CD4-positive, alpha-beta memory T cell (primary cell): ENCODE results near the gene RWDD1. TPM values are rescaled to one million over a fixed set of nuclear protein-coding genes. Genes with fewer than 3 reads are reported as not detected.

Source experiments
- CTCF ChIA-PET: fragments of 350-600 bp; sonication (Branson Sonifier 250); formaldehyde crosslinking; loops from one replicate; lab custom pipeline; 2021; ENCODE audit warnings: inconsistent platforms; ENCODE audit not compliant: partially characterized antibody; lab: Charles Lee
- POLR2A ChIA-PET: fragments of 350-600 bp; sonication (Branson Sonifier 250); formaldehyde crosslinking; loops from one replicate; lab custom pipeline; 2021; ENCODE audit not compliant: partially characterized antibody; lab: Charles Lee
- DNase-seq, 5 donors: peaks; one replicate each; pipeline versions ENCODE4 v3.0.0 to v3.0.0-alpha.2; 2020 to 2022; ENCODE audit warnings: mixed read lengths in 1 of 5
- H3K27ac ChIP-seq: one replicate; pipeline ENCODE4 v1.7.0; 2013; ENCODE audit warnings: low read depth, low read length
- H3K27me3 ChIP-seq: 2 replicates; pipeline ENCODE4 v1.7.0; 2013; ENCODE audit warnings: mild to moderate bottlenecking, low read length, moderate library complexity; ENCODE audit not compliant: insufficient read depth
- H3K36me3 ChIP-seq: 2 replicates; pipeline ENCODE4 v1.7.0; 2013; ENCODE audit warnings: mild to moderate bottlenecking, low read length, moderate library complexity; ENCODE audit not compliant: insufficient read depth
- H3K4me1 ChIP-seq: 2 replicates; pipeline ENCODE4 v1.7.0; 2013; ENCODE audit warnings: mild to moderate bottlenecking, low read length, moderate library complexity; ENCODE audit not compliant: insufficient read depth
- H3K4me3 ChIP-seq, 2 donors: one replicate each; pipeline ENCODE4 v1.7.0; 2013; ENCODE audit warnings: low read length in 2 of 2, mild to moderate bottlenecking in 1 of 2
- H3K9me3 ChIP-seq, 2 donors: one replicate each; pipeline ENCODE4 v1.7.0; 2013; ENCODE audit warnings: low read length in 2 of 2, control low read depth in 1 of 2; ENCODE audit not compliant: control insufficient read depth in 1 of 2
- H3K27ac Mint-ChIP-seq, 7 donors: one replicate each; pipeline ENCODE4 v1.8.0; 2020 to 2021; ENCODE audit warnings: mixed read lengths in 7 of 7, mild to moderate bottlenecking in 6 of 7, inconsistent platforms in 3 of 7, moderate library complexity in 3 of 7
- H3K27me3 Mint-ChIP-seq, 2 donors: one replicate each; pipeline ENCODE4 v1.8.0; 2020 to 2021; ENCODE audit warnings: mixed read lengths in 2 of 2
- H3K36me3 Mint-ChIP-seq, 2 donors: one replicate each; pipeline ENCODE4 v1.8.0; 2020 to 2021; ENCODE audit warnings: mixed read lengths in 2 of 2, inconsistent platforms in 1 of 2, mild to moderate bottlenecking in 1 of 2
- H3K4me1 Mint-ChIP-seq, 4 donors: one replicate each; pipeline ENCODE4 v1.8.0; 2020 to 2021; ENCODE audit warnings: mixed read lengths in 4 of 4, mild to moderate bottlenecking in 1 of 4
- H3K4me3 Mint-ChIP-seq, 8 donors: one replicate each; pipeline ENCODE4 v1.8.0; 2020 to 2021; ENCODE audit warnings: mixed read lengths in 8 of 8, mild to moderate bottlenecking in 7 of 8, moderate library complexity in 6 of 8, inconsistent platforms in 3 of 8
- H3K9me3 Mint-ChIP-seq, 8 donors: one replicate each; pipeline ENCODE4 v1.8.0; 2020 to 2021; ENCODE audit warnings: mixed read lengths in 8 of 8, mild to moderate bottlenecking in 5 of 8, inconsistent platforms in 3 of 8, moderate library complexity in 1 of 8
- intact Hi-C: fragments of 100-400 bp; cut with micrococcal nuclease; formaldehyde crosslinking; loops from one replicate; pipeline ENCODE4 v1.15.1; 2023
- polyA plus RNA-seq, 2 donors: library from polyadenylated mRNA; unstranded; fragments of 300-500 nt; fragmentation: Illumina TruSeq; gene quantifications; one replicate each; pipeline ENCODE4 v1.2.3, GENCODE V29; 2021
- total RNA-seq, 2 experiments: library from RNA; stranded (reverse); gene quantifications; one replicate each; pipeline ENCODE4 v1.2.3, GENCODE V29; 2021

The RWDD1 gene
- total and polyA plus RNA-seq, 4 experiments from 2014 or later: 32.6 to 79.0 (median 53.2) TPM

- Mint-ChIP-seq H3K36me3 (no peaks in the 10 kb centered on the region), H3K27ac (no peak overlapping the region), H3K9me3 (no peaks in the 10 kb centered on the region), H3K4me1 (no peaks in the 10 kb centered on the region), H3K27me3 (no peaks in the 10 kb centered on the region), H3K4me3 (no peak overlapping the region)
- CTCF ChIA-PET: interaction anchor here (0.9 to 1.2 kb wide), 2 partner anchors 63 to 334 kb away, joined by 3 read pairs; no protein-coding TSS in a partner anchor
- no peaks in the 10 kb centered on the region for H3K9me3 ChIP-seq
- no peaks in the 10 kb centered on the region for H3K36me3 ChIP-seq
- intact Hi-C loops: no loop called here
- no peaks in the 10 kb centered on the region for H3K27me3 ChIP-seq
- H3K27ac ChIP-seq: no peak overlapping the region
- no peak overlapping the region for H3K4me3 ChIP-seq
- POLR2A ChIA-PET: no interaction called here
- no peak for DNase-seq
- H3K4me1 ChIP-seq: no peaks in the 10 kb centered on the region
Observed at GRCh38 chr6:116624036-116624805, 52.9 kb downstream of the RWDD1 start.

- POLR2A ChIA-PET: no interaction called here
- Mint-ChIP-seq H3K4me3 (no peak overlapping the region), H3K36me3 (no peaks in the 10 kb centered on the region), H3K27me3 (no peaks in the 10 kb centered on the region), H3K27ac (peak overlapping the region in 1 of 7 donors; percentile 3), H3K9me3 (no peaks in the 10 kb centered on the region), H3K4me1 (no peaks in the 10 kb centered on the region)
- H3K4me3 ChIP-seq: no peak overlapping the region
- H3K9me3 ChIP-seq: no peaks in the 10 kb centered on the region
- DNase-seq: no peak
- no peak overlapping the region for H3K27ac ChIP-seq
- intact Hi-C loops: no loop called here
- no peaks in the 10 kb centered on the region for H3K36me3 ChIP-seq
- CTCF ChIA-PET: no interaction called here
- H3K4me1 ChIP-seq: no peaks in the 10 kb centered on the region
- H3K27me3 ChIP-seq: no peaks in the 10 kb centered on the region
Observed at GRCh38 chr6:116625872-116626271, 54.6 kb downstream of the RWDD1 start.

- Mint-ChIP-seq H3K27me3 (no peaks in the 10 kb centered on the region), H3K27ac (peak overlapping the region in 1 of 7 donors; percentile 30), H3K36me3 (peaks cover 10 to 11% of the 10 kb centered on the region in 2 donors), H3K9me3 (no peaks in the 10 kb centered on the region), H3K4me3 (no peak overlapping the region), H3K4me1 (peaks cover 0 to 1% (median 0%) of the 10 kb centered on the region in 4 donors)
- Histone ChIP-seq H3K9me3 (no peaks in the 10 kb centered on the region), H3K27me3 (no peaks in the 10 kb centered on the region), H3K4me3 (no peak overlapping the region), H3K4me1 (no peaks in the 10 kb centered on the region), H3K27ac (no peak overlapping the region), H3K36me3 (peaks cover 2% of the 10 kb centered on the region)
- DNase-seq: no peak
- CTCF ChIA-PET: interaction anchor here (1.1 kb wide), 1 partner anchor 15 kb away, joined by 4 read pairs; no protein-coding TSS in a partner anchor
- POLR2A ChIA-PET: no interaction called here
- intact Hi-C loops: no loop called here
Observed at GRCh38 chr6:116629563-116629981, 58.3 kb downstream of the RWDD1 start.

GRCh38 chr6:116631379-116631990 lies 60.2 kb downstream of the RWDD1 start:
- H3K36me3 ChIP-seq: peaks cover 4% of the 10 kb centered on the region
- H3K27ac ChIP-seq: no peak overlapping the region
- ChIA-PET CTCF (interaction anchor here (1.6 kb wide), 1 partner anchor 71 kb away, joined by 3 read pairs; no protein-coding TSS in a partner anchor), POLR2A (no interaction called here)
- H3K4me3 ChIP-seq: no peak overlapping the region
- no peak for DNase-seq
- no peaks in the 10 kb centered on the region for H3K27me3 Mint-ChIP-seq
- H3K9me3 ChIP-seq: no peaks in the 10 kb centered on the region
- H3K9me3 Mint-ChIP-seq: no peaks in the 10 kb centered on the region
- H3K27ac Mint-ChIP-seq: peak overlapping the region in 2 of 7 donors; percentile 34 to 36
- no peaks in the 10 kb centered on the region for H3K4me1 ChIP-seq
- intact Hi-C loops: no loop called here
- no peak overlapping the region for H3K4me3 Mint-ChIP-seq
- peaks cover 0 to 1% (median 0%) of the 10 kb centered on the region in 4 donors for H3K4me1 Mint-ChIP-seq
- H3K36me3 Mint-ChIP-seq: peaks cover 15 to 16% of the 10 kb centered on the region in 2 donors
- no peaks in the 10 kb centered on the region for H3K27me3 ChIP-seq

GRCh38 chr6:116633685-116634084 lies 62.4 kb downstream of the RWDD1 start:
- Mint-ChIP-seq H3K9me3 (no peaks in the 10 kb centered on the region), H3K27ac (peak overlapping the region in 1 of 7 donors; percentile 59), H3K36me3 (peaks cover 19 to 26% of the 10 kb centered on the region in 2 donors), H3K4me1 (peaks cover 0 to 3% (median 0%) of the 10 kb centered on the region in 4 donors), H3K27me3 (no peaks in the 10 kb centered on the region), H3K4me3 (no peak overlapping the region)
- Histone ChIP-seq H3K27ac (no peak overlapping the region), H3K4me3 (no peak overlapping the region), H3K4me1 (no peaks in the 10 kb centered on the region), H3K36me3 (peaks cover 4% of the 10 kb centered on the region), H3K9me3 (no peaks in the 10 kb centered on the region), H3K27me3 (no peaks in the 10 kb centered on the region)
- no peak for DNase-seq
- ChIA-PET POLR2A (no interaction called here), CTCF (interaction anchor here (0.9 kb wide), 1 partner anchor 11 kb away, joined by 3 read pairs; no protein-coding TSS in a partner anchor)
- intact Hi-C loops: no loop called here

Other genes with a start within 250 kb of the RWDD1 start
- gene DSE, start 200.6 kb upstream of the RWDD1 start, total RNA-seq: 1 to 10 TPM; 6.0 to 9.0 TPM
- 1 to 10 TPM; 1.9 to 5.7 TPM for gene DSE, start 200.6 kb upstream of the RWDD1 start, polyA plus RNA-seq
- gene CALHM6, start 110.1 kb upstream of the RWDD1 start, total RNA-seq: 1 to 10 TPM; 2.4 to 3.0 TPM
- 100 to 1,000 TPM in 1 of 2 donors, 10 to 100 TPM in 1; 24.4 to 116 TPM for gene CALHM6, start 110.1 kb upstream of the RWDD1 start, polyA plus RNA-seq
- gene CALHM5, start 59.9 kb upstream of the RWDD1 start, total RNA-seq: not detected
- gene CALHM5, start 59.9 kb upstream of the RWDD1 start, polyA plus RNA-seq: not detected
- not detected for gene TRAPPC3L, start 25.8 kb upstream of the RWDD1 start, total RNA-seq
- gene TRAPPC3L, start 25.8 kb upstream of the RWDD1 start, polyA plus RNA-seq: not detected
- gene CALHM4, start 17.8 kb upstream of the RWDD1 start, total RNA-seq: not detected
- gene CALHM4, start 17.8 kb upstream of the RWDD1 start, polyA plus RNA-seq: not detected
- under 1 TPM; 0.39 to 0.44 TPM for gene RSPH4A, start 45.0 kb downstream of the RWDD1 start, total RNA-seq
- not detected for gene RSPH4A, start 45.0 kb downstream of the RWDD1 start, polyA plus RNA-seq
- gene ZUP1, start 97.3 kb downstream of the RWDD1 start, total RNA-seq: 10 to 100 TPM; 13.4 to 13.9 TPM
- gene ZUP1, start 97.3 kb downstream of the RWDD1 start, polyA plus RNA-seq: 1 to 10 TPM; 5.7 to 5.9 TPM
- gene KPNA5, start 109.7 kb downstream of the RWDD1 start, total RNA-seq: 10 to 100 TPM; 60.7 to 61.8 TPM
- 1 to 10 TPM; 8.5 to 9.0 TPM for gene KPNA5, start 109.7 kb downstream of the RWDD1 start, polyA plus RNA-seq
- gene FAM162B, start 194.2 kb downstream of the RWDD1 start, total RNA-seq: not detected
- gene FAM162B, start 194.2 kb downstream of the RWDD1 start, polyA plus RNA-seq: not detected